Ovary (tissue), 3 donors: ENCODE measurements around the gene CDH23.

Experiments used
- CTCF ChIP-seq, 3 donors: fragments of 450-650 bp in 2 of 3; fragments of 200-600 bp in 1 of 3; IDR thresholded peaks; one replicate each; pipeline versions ENCODE4 v1.5.1 to v1.8.0; 2016 to 2022; ENCODE audit warnings: antibody characterized with exemption in 3 of 3, mild to moderate bottlenecking in 1 of 3
- EP300 ChIP-seq: sonication (generic); formaldehyde crosslinking; IDR thresholded peaks from one replicate; pipeline ENCODE4 v1.6.1; 2017; ENCODE audit warnings: antibody characterized with exemption
- POLR2A ChIP-seq: fragments of 450-650 bp; IDR thresholded peaks from one replicate; pipeline ENCODE4 v1.6.1; 2017; ENCODE audit warnings: antibody characterized with exemption, mild to moderate bottlenecking, moderate library complexity
- donor health status: DM: no; HTN: no; CAD: no.

GRCh38 chr10:71567006-71567405 is 170.3 kb downstream of the CDH23 start:
- TF ChIP-seq CTCF (IDR thresholded peaks at IDR 0.05) (no peak), POLR2A (no peak), EP300 (no peak)
